ENCODE data around the gene HNRNPH3. TPM values are rescaled to one million over a fixed set of nuclear protein-coding genes. Genes with fewer than 3 reads are reported as not detected.

HNRNPH3 gene
- total RNA-seq, 1 donor from 2014 or later: 124 TPM

DNA sequence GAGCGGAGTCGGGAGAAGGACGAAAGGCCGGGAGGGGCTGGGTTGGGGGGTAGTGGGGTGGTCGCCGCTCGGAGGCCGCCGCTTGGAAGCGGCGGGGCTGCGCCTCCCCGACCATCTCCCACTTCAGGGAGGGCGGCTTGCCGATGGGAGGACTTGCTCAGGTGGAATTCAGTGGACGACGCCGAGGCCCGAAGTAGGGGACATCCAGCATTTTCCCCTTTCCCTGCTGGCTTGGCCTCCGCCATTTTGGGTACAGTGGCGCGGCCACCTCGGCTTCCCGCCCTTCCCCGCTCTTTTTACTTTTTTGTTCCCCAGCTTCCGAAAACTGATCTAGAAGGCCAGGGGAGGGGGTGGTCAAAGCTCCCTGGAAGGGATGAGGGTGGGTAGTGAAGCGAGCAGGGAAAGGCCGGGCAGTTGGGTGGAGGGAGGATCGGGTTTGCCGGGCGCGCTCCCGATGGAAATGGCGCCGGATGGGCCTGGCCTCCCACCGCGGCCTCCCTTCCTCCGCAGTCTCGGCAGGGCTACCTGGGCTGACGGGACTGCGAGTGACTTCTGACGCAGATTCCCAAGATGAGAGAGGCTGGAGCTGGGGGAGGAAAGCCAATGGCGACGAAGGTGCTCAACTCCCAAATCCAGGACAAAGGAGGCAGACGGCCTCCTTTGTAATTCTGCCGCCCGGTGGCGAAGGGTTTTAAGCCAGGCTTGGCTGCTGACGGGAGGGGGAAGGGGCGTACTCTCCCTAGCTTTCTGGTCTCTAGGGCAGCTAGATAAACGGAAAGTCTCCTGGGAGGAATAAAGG is 594 bp downstream of the HNRNPH3 start, which contains the start of gene PBLD:
PBLD (minus strand) TSS at position 670 of the 799 bp plus-strand sequence. CDS start 26,084 bp downstream, outside the sequence.
- H3K9me3 Mint-ChIP-seq (ENCODE audit: unreplicated experiment): no peaks in the 10 kb centered on the region

GRCh38 chr10:68333058-68333395 is 1.2 kb downstream of the HNRNPH3 start:
- peaks cover 16% of the 10 kb centered on the region for H3K36me3 Mint-ChIP-seq (ENCODE audit: low read depth, unreplicated experiment)
- H3K27me3 Mint-ChIP-seq (ENCODE audit: unreplicated experiment): peaks cover 18% of the 10 kb centered on the region
- peak overlapping the region; percentile 100 for H3K27ac Mint-ChIP-seq (ENCODE audit: unreplicated experiment)
- H3K9me3 Mint-ChIP-seq (ENCODE audit: unreplicated experiment): no peaks in the 10 kb centered on the region
- no peak for DNase-seq (ENCODE audit: low spot score)
- TF ChIP-seq CTCF (IDR thresholded peaks at IDR 0.05; ENCODE audit: unreplicated experiment): no peak
- peaks cover 52% of the 10 kb centered on the region for H3K4me1 Mint-ChIP-seq (ENCODE audit: unreplicated experiment)
- H3K4me3 Mint-ChIP-seq (ENCODE audit: unreplicated experiment): peak overlapping the region; percentile 99

More for the DNA sequence above, 594 bp downstream of the HNRNPH3 start, which contains the start of gene PBLD:
- TF ChIP-seq CTCF (IDR thresholded peaks at IDR 0.05; ENCODE audit: unreplicated experiment): no peak
- peak; percentile 72 for DNase-seq (ENCODE audit: low spot score)
- peaks cover 12% of the 10 kb centered on the region for H3K36me3 Mint-ChIP-seq (ENCODE audit: low read depth, unreplicated experiment)
- H3K4me3 Mint-ChIP-seq (ENCODE audit: unreplicated experiment): peak within 1 kb of the TSS; percentile 99
- peak within 1 kb of the TSS; percentile 100 for H3K27ac Mint-ChIP-seq (ENCODE audit: unreplicated experiment)
- H3K27me3 Mint-ChIP-seq (ENCODE audit: unreplicated experiment): peaks cover 18% of the 10 kb centered on the region
- peaks cover 48% of the 10 kb centered on the region for H3K4me1 Mint-ChIP-seq (ENCODE audit: unreplicated experiment)

- Mint-ChIP-seq H3K9me3 (ENCODE audit: unreplicated experiment) (no peaks in the 10 kb centered on the region), H3K4me3 (ENCODE audit: unreplicated experiment) (peak overlapping the region; percentile 99), H3K36me3 (ENCODE audit: low read depth, unreplicated experiment) (peaks cover 21% of the 10 kb centered on the region), H3K27me3 (ENCODE audit: unreplicated experiment) (peaks cover 18% of the 10 kb centered on the region), H3K27ac (ENCODE audit: unreplicated experiment) (peak overlapping the region; percentile 100), H3K4me1 (ENCODE audit: unreplicated experiment) (peaks cover 48% of the 10 kb centered on the region)
- no peak for DNase-seq (ENCODE audit: low spot score)
- no peak for TF ChIP-seq CTCF (IDR thresholded peaks at IDR 0.05; ENCODE audit: unreplicated experiment)
Measured at GRCh38 chr10:68333440-68334431, 1.9 kb downstream of the HNRNPH3 start.

- Mint-ChIP-seq H3K4me3 (ENCODE audit: unreplicated experiment) (peak overlapping the region; percentile 99), H3K9me3 (ENCODE audit: unreplicated experiment) (no peaks in the 10 kb centered on the region), H3K36me3 (ENCODE audit: low read depth, unreplicated experiment) (peaks cover 27% of the 10 kb centered on the region), H3K27me3 (ENCODE audit: unreplicated experiment) (peaks cover 16% of the 10 kb centered on the region), H3K4me1 (ENCODE audit: unreplicated experiment) (peaks cover 48% of the 10 kb centered on the region), H3K27ac (ENCODE audit: unreplicated experiment) (peak overlapping the region; percentile 53)
- DNase-seq (ENCODE audit: low spot score): no peak
- no peak for TF ChIP-seq CTCF (IDR thresholded peaks at IDR 0.05; ENCODE audit: unreplicated experiment)
Measured at GRCh38 chr10:68334672-68335467, 3.0 kb downstream of the HNRNPH3 start.

Measured in endothelial cell (in vitro differentiated cells).